HepG2 (cell line): ENCODE measurements around the gene SNN. TPM values are rescaled to one million over a fixed set of nuclear protein-coding genes. Genes with fewer than 3 reads are reported as not detected.

Experiments used
- ASH2L ChIP-seq: fragments of 300-600, 200-600 bp; sonication (generic); IDR thresholded peaks from 2 replicates; pipeline ENCODE4 v1.7.0; 2017; ENCODE audit warnings: low read depth, mild to moderate bottlenecking, moderate library complexity, mixed read lengths, low read length; ENCODE audit not compliant: insufficient read length
- CBX5 ChIP-seq: sonication (generic); formaldehyde crosslinking; IDR thresholded peaks from 2 replicates; pipeline ENCODE4 v1.4.0; 2020; ENCODE audit warnings: missing genetic modification reagents, borderline replicate concordance
- CTCF ChIP-seq: sonication (generic); formaldehyde crosslinking; IDR thresholded peaks from 2 replicates; pipeline ENCODE4 v1.5.0; 2020; ENCODE audit warnings: mild to moderate bottlenecking, missing genetic modification reagents, moderate library complexity
- ETV5 ChIP-seq: IDR thresholded peaks from 2 replicates; pipeline ENCODE4 v1.6.1; 2018; ENCODE audit warnings: missing biosample characterization, missing genetic modification reagents, inconsistent platforms, borderline replicate concordance
- GFI1 ChIP-seq: sonication (generic); formaldehyde crosslinking; IDR thresholded peaks from 2 replicates; pipeline ENCODE4 v1.5.0; 2020; ENCODE audit warnings: missing genetic modification reagents, mild to moderate bottlenecking, borderline replicate concordance
- GRHL1 ChIP-seq: sonication (generic); formaldehyde crosslinking; conservative IDR thresholded peaks from 2 replicates; pipeline ENCODE4 v1.8.0; 2022; ENCODE audit warnings: missing genetic modification reagents
- IKZF5 ChIP-seq: IDR thresholded peaks from 2 replicates; pipeline ENCODE4 v1.6.1; 2018; ENCODE audit warnings: missing genetic modification reagents, mild to moderate bottlenecking, missing compliant biosample characterization
- MYNN ChIP-seq: sonication (generic); formaldehyde crosslinking; IDR thresholded peaks from 2 replicates; pipeline ENCODE4 v1.4.0; 2020; ENCODE audit warnings: mild to moderate bottlenecking, low read depth, missing genetic modification reagents
- NAIF1 ChIP-seq: sonication (generic); formaldehyde crosslinking; IDR thresholded peaks from 2 replicates; pipeline ENCODE4 v1.5.0; 2020; ENCODE audit warnings: mild to moderate bottlenecking, missing genetic modification reagents, borderline replicate concordance
- NBN ChIP-seq: fragments of 450-650 bp; conservative IDR thresholded peaks from 2 replicates; pipeline ENCODE4 v1.6.1; 2017
- REPIN1 ChIP-seq: sonication (generic); formaldehyde crosslinking; IDR thresholded peaks from 2 replicates; pipeline ENCODE4 v1.8.0; 2022; ENCODE audit warnings: missing genetic modification reagents, low read depth, mild to moderate bottlenecking, borderline replicate concordance
- RXRA ChIP-seq: sonication (generic); formaldehyde crosslinking; IDR thresholded peaks from 2 replicates; pipeline ENCODE4 v1.5.1; 2020; ENCODE audit warnings: missing genetic modification reagents
- SALL2 ChIP-seq: sonication (generic); formaldehyde crosslinking; IDR thresholded peaks from 2 replicates; pipeline ENCODE4 v1.8.1; 2023; ENCODE audit warnings: mild to moderate bottlenecking, missing genetic modification reagents, inconsistent platforms
- SRSF4 ChIP-seq: fragments of 200-400 bp; formaldehyde crosslinking; IDR thresholded peaks from one replicate; pipeline ENCODE4 v1.6.1; 2018; ENCODE audit warnings: mild to moderate bottlenecking, low read depth, low read length, moderate library complexity; ENCODE audit not compliant: poor library complexity, severe bottlenecking
- ZBTB1 ChIP-seq: sonication (generic); formaldehyde crosslinking; IDR thresholded peaks from 2 replicates; pipeline ENCODE4 v1.4.0; 2020; ENCODE audit warnings: missing genetic modification reagents, borderline replicate concordance
- ZBTB46 ChIP-seq: sonication (generic); formaldehyde crosslinking; IDR thresholded peaks from 2 replicates; pipeline ENCODE4 v1.4.0; 2020; ENCODE audit warnings: mild to moderate bottlenecking, missing genetic modification reagents, borderline replicate concordance
- ZSCAN21 ChIP-seq: sonication (generic); formaldehyde crosslinking; IDR thresholded peaks from 2 replicates; pipeline ENCODE4 v1.8.0; 2022; ENCODE audit warnings: mild to moderate bottlenecking, missing genetic modification reagents, moderate library complexity, borderline replicate concordance
- polyA plus RNA-seq, 8 experiments: library from polyadenylated mRNA; depleted of rRNA in 3 of 8; stranded (reverse) in 7 of 8; unstranded in 1 of 8; fragments of >200 nt; fragmentation: Illumina TruSeq in 4 of 8; extraction: Trizol in 4 of 8; gene quantifications; 2 replicates each; pipeline versions ENCODE4 v1.2.1 to v1.2.3, GENCODE V29; 2011 to 2016; ENCODE audit warnings: low read depth in 4 of 8, missing spikeins in 1 of 8, mixed read lengths in 1 of 8; ENCODE audit not compliant: insufficient read depth in 1 of 8
- total RNA-seq, 5 experiments: library from RNA; depleted of rRNA; stranded (reverse); fragments of >200 nt; fragmentation: Illumina TruSeq; extraction: Trizol; gene quantifications; 2 replicates each; pipeline ENCODE4 v1.2.3, GENCODE V29; 2016; ENCODE audit warnings: low read depth in 1 of 5

Gene SNN
- total and polyA plus RNA-seq, 2 of the 13 experiments (the other 11 are each of a cell fraction or from before 2014, with no cell fraction given) = 5.2 to 8.4 TPM

GRCh38 chr16:11639925-11640899 lies 28.0 kb upstream of the SNN start (continued):
- TF ChIP-seq GFI1 (CRISPR knock-in tag) (peak; percentile 88), CTCF (no peak; the same call in none of the 2 replicates), ZBTB46 (CRISPR knock-in tag) (no peak), SALL2 (CRISPR knock-in tag) (peak; percentile 74; the same call in 1 of the 2 replicates), MYNN (CRISPR knock-in tag) (no peak; the same call in 1 of the 2 replicates), IKZF5 (CRISPR knock-in tag) (no peak), RXRA (no peak; the same call in 1 of the 2 replicates), REPIN1 (CRISPR knock-in tag) (peak; percentile 78; the same call in 1 of the 2 replicates), ZBTB1 (CRISPR knock-in tag) (no peak), ETV5 (CRISPR knock-in tag) (no peak), GRHL1 (CRISPR knock-in tag) (no peak; the same call in 1 of the 2 replicates), NBN (no peak), ASH2L (peak; percentile 43), NAIF1 (CRISPR knock-in tag) (no peak), ZSCAN21 (CRISPR knock-in tag) (no peak), CBX5 (CRISPR knock-in tag) (peak; percentile 62; the same call in 1 of the 2 replicates), SRSF4 (no peak)
